ENCODE data around the gene CTU1.
"Not testable (repeated sequence)": the region's sequence is repeated elsewhere in the genome, so short reads cannot be mapped to it uniquely, and the experiment has no call there.

Gene CTU1

GRCh38 chr19:51146751-51147150, 38.5 kb upstream of the CTU1 start:
- in situ Hi-C loops (cut with HindIII; ENCODE audit: low sequenced_read_pairs): no loop called here
- no peak for DNase-seq (ENCODE audit: low read depth, low spot score)
- H3K4me3 ChIP-seq (ENCODE audit: low read depth, low read length): no peak overlapping the region
- no peak for TF ChIP-seq CTCF (IDR thresholded peaks at IDR 0.05; ENCODE audit: low read depth, low read length)

- H3K4me3 ChIP-seq (ENCODE audit: low read depth, low read length): no peak overlapping the region
- DNase-seq (ENCODE audit: low read depth, low spot score): no peak
- in situ Hi-C loops (cut with HindIII; ENCODE audit: low sequenced_read_pairs): no loop called here
- no peak for TF ChIP-seq CTCF (IDR thresholded peaks at IDR 0.05; ENCODE audit: low read depth, low read length)
Observed at GRCh38 chr19:51145916-51146493, 37.8 kb upstream of the CTU1 start.

- DNase-seq (ENCODE audit: low read depth, low spot score): no peak
- in situ Hi-C loops (cut with HindIII; ENCODE audit: low sequenced_read_pairs): no loop called here
- H3K4me3 ChIP-seq (ENCODE audit: low read depth, low read length): no peak overlapping the region
- TF ChIP-seq CTCF (IDR thresholded peaks at IDR 0.05; ENCODE audit: low read depth, low read length): no peak
Observed at GRCh38 chr19:51144482-51145045, 36.4 kb upstream of the CTU1 start.

DNA sequence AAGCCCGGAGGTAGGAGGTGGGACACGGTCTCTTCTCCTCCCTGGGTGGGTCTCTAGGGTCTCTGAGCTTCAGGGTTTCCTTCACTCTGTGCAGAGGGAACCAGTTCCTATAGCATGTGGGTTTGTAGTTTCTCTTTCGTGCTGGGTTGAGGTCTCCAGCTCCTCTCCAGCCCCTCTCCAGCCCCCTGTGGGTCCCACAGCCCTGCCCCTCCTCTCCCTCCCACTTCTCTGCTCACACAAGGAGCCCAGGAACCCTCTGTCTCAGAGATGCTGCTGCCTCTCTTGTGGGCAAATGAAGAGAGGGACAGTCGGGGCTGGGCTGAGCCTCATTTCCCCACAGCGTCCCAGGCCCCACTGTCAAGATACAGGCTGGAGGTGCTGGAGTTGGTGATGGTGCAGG, 35.3 kb upstream of the CTU1 start:
- in situ Hi-C loops (cut with HindIII; ENCODE audit: low sequenced_read_pairs): no loop called here
- no peak for TF ChIP-seq CTCF (IDR thresholded peaks at IDR 0.05; ENCODE audit: low read depth, low read length)
- H3K4me3 ChIP-seq (ENCODE audit: low read depth, low read length): no peak overlapping the region
- no peak for DNase-seq (ENCODE audit: low read depth, low spot score)

DNA sequence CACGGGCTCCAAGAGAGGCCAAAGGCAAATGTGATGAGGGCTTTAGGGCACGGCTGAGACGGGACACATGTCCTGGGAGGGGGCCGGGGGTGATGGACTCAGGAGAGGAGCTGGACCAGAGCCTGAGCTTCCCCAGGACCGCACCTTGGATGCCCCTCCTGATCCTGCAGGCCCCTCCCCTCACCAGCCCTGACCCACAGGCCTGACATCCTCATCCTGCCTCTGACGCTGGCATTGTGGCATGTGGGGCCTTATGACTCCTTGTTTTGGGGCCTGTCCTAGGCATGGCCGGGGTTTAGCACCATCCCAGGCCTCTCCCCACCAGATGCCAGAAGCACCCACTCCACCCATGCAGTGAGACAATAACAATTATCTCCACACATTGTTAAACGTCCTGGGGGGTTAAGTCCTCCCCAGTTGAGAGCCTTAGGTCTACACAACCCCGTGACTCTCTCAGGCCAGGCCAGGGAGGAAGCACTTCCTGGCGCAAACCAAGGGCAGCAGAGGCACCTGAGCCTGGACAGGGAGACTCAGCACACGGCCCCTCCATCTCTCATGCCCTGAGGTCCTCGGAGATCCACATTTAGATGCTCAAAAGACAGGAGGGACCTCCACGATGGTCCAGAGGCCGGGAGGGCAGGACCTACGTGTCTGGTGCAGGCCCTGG, 34.7 kb upstream of the CTU1 start:
- H3K4me3 ChIP-seq (ENCODE audit: low read depth, low read length); DNase-seq (ENCODE audit: low read depth, low spot score); in situ Hi-C loops (cut with HindIII; ENCODE audit: low sequenced_read_pairs): not testable (repeated sequence)

- in situ Hi-C loops (cut with HindIII; ENCODE audit: low sequenced_read_pairs): no loop called here
- TF ChIP-seq CTCF (IDR thresholded peaks at IDR 0.05; ENCODE audit: low read depth, low read length): no peak
- no peak within 1 kb of the TSS for H3K4me3 ChIP-seq (ENCODE audit: low read depth, low read length)
- DNase-seq (ENCODE audit: low read depth, low spot score): no peak
Observed at GRCh38 chr19:51142119-51142518, 33.9 kb upstream of the CTU1 start, which contains the start of gene SIGLEC7. Gene SIGLEC7, plus strand, starts transcription at chr19:51142301. Its CDS starts 69 bp downstream, at chr19:51142370.

DNA sequence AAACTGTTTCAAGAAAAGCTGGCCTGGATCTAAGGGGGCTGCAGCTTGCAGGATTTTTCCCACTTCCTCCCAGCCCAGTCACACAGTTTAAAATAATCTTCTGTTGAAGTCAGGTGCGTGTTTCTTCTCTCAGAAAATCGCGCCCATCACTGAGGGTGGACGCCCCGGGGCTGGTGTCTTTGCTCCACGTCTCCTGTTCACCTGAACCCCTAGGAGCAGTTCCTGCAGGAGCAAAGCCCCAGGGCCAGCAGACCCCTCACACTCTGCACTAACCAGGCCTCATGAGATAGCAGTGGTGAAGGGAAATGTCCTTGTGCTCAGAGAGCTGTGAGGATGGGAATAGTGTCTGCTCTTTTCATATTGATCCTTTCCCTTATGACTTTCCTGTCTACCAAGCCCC, 33.0 kb upstream of the CTU1 start:
- DNase-seq (ENCODE audit: low read depth, low spot score): no peak
- no peak overlapping the region for H3K4me3 ChIP-seq (ENCODE audit: low read depth, low read length)
- in situ Hi-C loops (cut with HindIII; ENCODE audit: low sequenced_read_pairs): no loop called here

More for the DNA sequence above, 33.0 kb upstream of the CTU1 start:
- no peak for TF ChIP-seq CTCF (IDR thresholded peaks at IDR 0.05; ENCODE audit: low read depth, low read length)
